Astrocyte (in vitro differentiated cells and primary cell): ENCODE results near the gene TM2D3. TPM values are rescaled to one million over a fixed set of nuclear protein-coding genes. Genes with fewer than 3 reads are reported as not detected.
"Not testable (repeated sequence)": the region's sequence is repeated elsewhere in the genome, so short reads cannot be mapped to it uniquely, and the experiment has no call there.

Source experiments
- DNase-seq: peaks from one replicate; pipeline ENCODE4 v3.0.0-alpha.2; 2010; ENCODE audit warnings: low read depth
- FAIRE-seq: peaks from 2 replicates; lab custom pipeline; 2011; peaks lifted over from hg19 to GRCh38; lab: Jason Lieb, UNC
- H2AFZ ChIP-seq: 2 replicates; pipeline ENCODE4 v1.6.0; 2012; ENCODE audit warnings: low read depth, low read length, inconsistent platforms
- H3K27ac ChIP-seq: 2 replicates; pipeline ENCODE4 v1.5.1; 2011; ENCODE audit warnings: low read depth, low read length, inconsistent platforms
- H3K27me3 ChIP-seq: 2 replicates; pipeline ENCODE4 v1.6.0; 2011; ENCODE audit warnings: low read length, inconsistent platforms; ENCODE audit not compliant: insufficient read depth
- H3K36me3 ChIP-seq: 2 replicates; pipeline ENCODE4 v1.5.1; 2011; ENCODE audit warnings: low read length, inconsistent platforms; ENCODE audit not compliant: insufficient read depth
- H3K4me1 ChIP-seq: 2 replicates; pipeline ENCODE4 v1.5.1; 2011; ENCODE audit warnings: low read length, inconsistent platforms; ENCODE audit not compliant: insufficient read depth
- H3K4me2 ChIP-seq: 2 replicates; pipeline ENCODE4 v1.6.0; 2012; ENCODE audit warnings: low read length, inconsistent platforms
- H3K4me3 ChIP-seq: 2 replicates; pipeline ENCODE4 v1.5.1; 2011; ENCODE audit warnings: low read depth, mild to moderate bottlenecking, low read length, inconsistent platforms; ENCODE audit not compliant: insufficient read depth
- H3K79me2 ChIP-seq: 2 replicates; pipeline ENCODE4 v1.6.0; 2012; ENCODE audit warnings: mild to moderate bottlenecking, low read length, inconsistent platforms; ENCODE audit not compliant: insufficient read depth
- H3K9ac ChIP-seq: 2 replicates; pipeline ENCODE4 v1.6.0; 2012; ENCODE audit warnings: mild to moderate bottlenecking, low read length, inconsistent platforms
- H3K9me3 ChIP-seq: 2 replicates; pipeline ENCODE4 v1.5.1; 2012; ENCODE audit warnings: low read depth, mild to moderate bottlenecking, low read length, inconsistent platforms; ENCODE audit not compliant: insufficient read depth
- H4K20me1 ChIP-seq: 2 replicates; pipeline ENCODE4 v1.6.0; 2012; ENCODE audit warnings: low read length, inconsistent platforms; ENCODE audit not compliant: insufficient read depth
- H3K27ac Mint-ChIP-seq: one replicate; pipeline ENCODE4 v1.8.0; 2021; ENCODE audit warnings: mild to moderate bottlenecking, mixed read lengths; ENCODE audit not compliant: unreplicated experiment
- H3K27me3 Mint-ChIP-seq: one replicate; pipeline ENCODE4 v1.8.0; 2021; ENCODE audit warnings: low read depth, mixed read lengths; ENCODE audit not compliant: unreplicated experiment
- H3K36me3 Mint-ChIP-seq: one replicate; pipeline ENCODE4 v1.8.0; 2021; ENCODE audit warnings: low read depth, mixed read lengths; ENCODE audit not compliant: unreplicated experiment
- H3K4me1 Mint-ChIP-seq: one replicate; pipeline ENCODE4 v1.8.0; 2021; ENCODE audit warnings: low read depth, mixed read lengths; ENCODE audit not compliant: unreplicated experiment
- H3K4me3 Mint-ChIP-seq: one replicate; pipeline ENCODE4 v1.8.0; 2021; ENCODE audit warnings: mild to moderate bottlenecking, moderate library complexity, mixed read lengths; ENCODE audit not compliant: unreplicated experiment
- H3K9me3 Mint-ChIP-seq: one replicate; pipeline ENCODE4 v1.8.0; 2021; ENCODE audit warnings: mild to moderate bottlenecking, mixed read lengths; ENCODE audit not compliant: unreplicated experiment
- EZH2 ChIP-seq: IDR thresholded peaks from 2 replicates; pipeline ENCODE4 v1.6.1; 2012; ENCODE audit warnings: mild to moderate bottlenecking, low read length, inconsistent platforms; ENCODE audit not compliant: insufficient read depth
- total RNA-seq: library from RNA; stranded (reverse); gene quantifications from 2 replicates; pipeline ENCODE4 v1.2.1, GENCODE V29; 2021
- TF ChIP-seq, protein P1 (sequence below): IDR thresholded peaks from 2 replicates; pipeline ENCODE4 v1.5.1; 2011; ENCODE audit warnings: low read depth, mild to moderate bottlenecking, inconsistent platforms, low read length, moderate library complexity; ENCODE audit not compliant: insufficient read depth

The TM2D3 gene
- total RNA-seq, 1 donor from 2014 or later = 28.1 TPM

DNA sequence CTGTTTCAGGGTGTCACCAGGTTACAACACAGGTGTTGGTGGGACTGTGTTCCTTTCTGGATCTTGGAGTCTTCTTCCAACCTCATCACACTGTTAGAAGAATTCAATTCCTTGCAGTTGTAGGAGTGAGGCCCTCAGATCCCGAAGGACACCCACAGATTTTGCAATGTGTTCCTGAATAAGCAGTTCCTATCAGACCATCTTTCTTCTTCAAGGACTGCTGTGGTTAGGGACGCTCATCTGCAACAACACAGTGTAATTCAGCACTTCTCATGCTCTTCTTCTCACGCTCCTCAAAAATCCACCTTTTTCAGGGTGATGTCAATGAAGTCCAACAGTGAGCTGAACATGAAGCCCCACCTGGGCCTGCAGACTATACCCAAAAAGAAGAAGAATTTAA is 18.8 kb downstream of the TM2D3 start:
- peaks cover 5% of the 10 kb centered on the region for H3K4me1 ChIP-seq
- FAIRE-seq (no peak), DNase-seq (no peak)
- peaks cover 3% of the 10 kb centered on the region for H3K4me1 Mint-ChIP-seq
- H3K4me2 ChIP-seq = no peak overlapping the region
- H3K4me3 Mint-ChIP-seq = no peak overlapping the region
- no peaks in the 10 kb centered on the region for H3K36me3 ChIP-seq
- H3K9ac ChIP-seq = no peak overlapping the region
- no peaks in the 10 kb centered on the region for H3K27me3 ChIP-seq
- no peaks in the 10 kb centered on the region for H3K9me3 Mint-ChIP-seq
- no peaks in the 10 kb centered on the region for H3K27me3 Mint-ChIP-seq
- H3K27ac ChIP-seq = no peak overlapping the region
- no peak overlapping the region for H3K27ac Mint-ChIP-seq
- no peak overlapping the region for H3K4me3 ChIP-seq
- no peak overlapping the region for H2AFZ ChIP-seq
- H4K20me1 ChIP-seq = no peaks in the 10 kb centered on the region
- no peaks in the 10 kb centered on the region for H3K79me2 ChIP-seq
- H3K9me3 ChIP-seq = no peaks in the 10 kb centered on the region
- TF ChIP-seq, protein P1, sequence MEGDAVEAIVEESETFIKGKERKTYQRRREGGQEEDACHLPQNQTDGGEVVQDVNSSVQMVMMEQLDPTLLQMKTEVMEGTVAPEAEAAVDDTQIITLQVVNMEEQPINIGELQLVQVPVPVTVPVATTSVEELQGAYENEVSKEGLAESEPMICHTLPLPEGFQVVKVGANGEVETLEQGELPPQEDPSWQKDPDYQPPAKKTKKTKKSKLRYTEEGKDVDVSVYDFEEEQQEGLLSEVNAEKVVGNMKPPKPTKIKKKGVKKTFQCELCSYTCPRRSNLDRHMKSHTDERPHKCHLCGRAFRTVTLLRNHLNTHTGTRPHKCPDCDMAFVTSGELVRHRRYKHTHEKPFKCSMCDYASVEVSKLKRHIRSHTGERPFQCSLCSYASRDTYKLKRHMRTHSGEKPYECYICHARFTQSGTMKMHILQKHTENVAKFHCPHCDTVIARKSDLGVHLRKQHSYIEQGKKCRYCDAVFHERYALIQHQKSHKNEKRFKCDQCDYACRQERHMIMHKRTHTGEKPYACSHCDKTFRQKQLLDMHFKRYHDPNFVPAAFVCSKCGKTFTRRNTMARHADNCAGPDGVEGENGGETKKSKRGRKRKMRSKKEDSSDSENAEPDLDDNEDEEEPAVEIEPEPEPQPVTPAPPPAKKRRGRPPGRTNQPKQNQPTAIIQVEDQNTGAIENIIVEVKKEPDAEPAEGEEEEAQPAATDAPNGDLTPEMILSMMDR = no peak
- no peak for TF ChIP-seq EZH2
- no peaks in the 10 kb centered on the region for H3K36me3 Mint-ChIP-seq

DNA sequence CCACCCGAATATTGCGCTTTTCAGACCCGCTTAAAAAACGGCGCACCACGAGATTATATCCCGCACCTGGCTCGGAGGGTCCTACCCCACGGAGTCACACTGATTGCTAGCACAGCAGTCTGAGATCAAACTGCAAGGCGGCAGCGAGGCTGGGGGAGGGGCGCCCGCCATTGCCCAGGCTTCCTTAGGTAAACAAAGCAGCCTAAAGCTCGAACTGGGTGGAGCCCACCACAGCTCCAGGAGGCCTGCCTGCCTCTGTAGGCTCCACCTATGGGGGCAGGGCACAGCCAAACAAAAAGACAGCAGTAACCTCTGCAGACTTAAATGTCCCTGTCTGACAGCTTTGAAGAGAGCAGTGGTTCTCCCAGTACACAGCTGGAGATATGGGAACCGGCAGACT is 25.5 kb downstream of the TM2D3 start:
- FAIRE-seq, DNase-seq, H3K9me3 Mint-ChIP-seq, H3K4me2 ChIP-seq, H3K27ac ChIP-seq, H3K27ac Mint-ChIP-seq, H3K9me3 ChIP-seq, H3K4me3 ChIP-seq, H3K36me3 ChIP-seq, H3K4me3 Mint-ChIP-seq, H3K27me3 Mint-ChIP-seq, H3K27me3 ChIP-seq, H3K4me1 ChIP-seq, H2AFZ ChIP-seq, H3K36me3 Mint-ChIP-seq, H3K9ac ChIP-seq, H4K20me1 ChIP-seq, H3K79me2 ChIP-seq: not testable (repeated sequence)
- H3K4me1 Mint-ChIP-seq = peaks cover 13% of the 10 kb centered on the region

DNA sequence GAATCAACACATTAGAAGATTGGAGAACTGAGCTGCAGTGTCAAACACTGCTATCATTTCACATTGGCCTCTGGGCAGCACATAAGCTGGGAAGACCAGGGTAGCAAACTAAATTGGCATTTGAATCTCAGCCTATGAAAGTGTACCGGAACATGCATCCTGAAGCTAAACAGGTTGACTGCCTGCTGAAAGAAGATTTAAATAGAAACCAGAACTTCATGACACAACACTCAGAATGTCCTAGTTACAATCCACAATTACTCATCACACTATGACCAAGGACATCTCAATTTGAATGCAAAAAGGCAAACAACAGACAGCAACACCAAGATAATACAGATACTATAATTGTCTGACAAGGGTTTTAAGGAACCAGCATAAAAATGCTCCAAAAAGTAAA is 26.2 kb downstream of the TM2D3 start:
- Histone ChIP-seq H4K20me1 (no peaks in the 10 kb centered on the region), H3K9me3 (no peaks in the 10 kb centered on the region), H2AFZ (no peak overlapping the region), H3K4me3 (no peak overlapping the region), H3K79me2 (no peaks in the 10 kb centered on the region), H3K9ac (no peak overlapping the region), H3K4me1 (no peaks in the 10 kb centered on the region), H3K4me2 (no peak overlapping the region), H3K27me3 (no peaks in the 10 kb centered on the region), H3K36me3 (no peaks in the 10 kb centered on the region), H3K27ac (no peak overlapping the region)
- peaks cover 13% of the 10 kb centered on the region for H3K4me1 Mint-ChIP-seq
- H3K4me3 Mint-ChIP-seq = no peak overlapping the region
- no peaks in the 10 kb centered on the region for H3K27me3 Mint-ChIP-seq
- TF ChIP-seq, protein P1 = no peak
- no peak for TF ChIP-seq EZH2
- no peak overlapping the region for H3K27ac Mint-ChIP-seq
- H3K9me3 Mint-ChIP-seq = peaks cover 4% of the 10 kb centered on the region
- DNase-seq (no peak), FAIRE-seq (no peak)
- no peaks in the 10 kb centered on the region for H3K36me3 Mint-ChIP-seq
